Measurements from ENCODE around the gene TOX3. TPM values are rescaled to one million over a fixed set of nuclear protein-coding genes. Genes with fewer than 3 reads are reported as not detected.

Gene TOX3
- total RNA-seq, 1 experiment from 2014 or later = not detected

DNA sequence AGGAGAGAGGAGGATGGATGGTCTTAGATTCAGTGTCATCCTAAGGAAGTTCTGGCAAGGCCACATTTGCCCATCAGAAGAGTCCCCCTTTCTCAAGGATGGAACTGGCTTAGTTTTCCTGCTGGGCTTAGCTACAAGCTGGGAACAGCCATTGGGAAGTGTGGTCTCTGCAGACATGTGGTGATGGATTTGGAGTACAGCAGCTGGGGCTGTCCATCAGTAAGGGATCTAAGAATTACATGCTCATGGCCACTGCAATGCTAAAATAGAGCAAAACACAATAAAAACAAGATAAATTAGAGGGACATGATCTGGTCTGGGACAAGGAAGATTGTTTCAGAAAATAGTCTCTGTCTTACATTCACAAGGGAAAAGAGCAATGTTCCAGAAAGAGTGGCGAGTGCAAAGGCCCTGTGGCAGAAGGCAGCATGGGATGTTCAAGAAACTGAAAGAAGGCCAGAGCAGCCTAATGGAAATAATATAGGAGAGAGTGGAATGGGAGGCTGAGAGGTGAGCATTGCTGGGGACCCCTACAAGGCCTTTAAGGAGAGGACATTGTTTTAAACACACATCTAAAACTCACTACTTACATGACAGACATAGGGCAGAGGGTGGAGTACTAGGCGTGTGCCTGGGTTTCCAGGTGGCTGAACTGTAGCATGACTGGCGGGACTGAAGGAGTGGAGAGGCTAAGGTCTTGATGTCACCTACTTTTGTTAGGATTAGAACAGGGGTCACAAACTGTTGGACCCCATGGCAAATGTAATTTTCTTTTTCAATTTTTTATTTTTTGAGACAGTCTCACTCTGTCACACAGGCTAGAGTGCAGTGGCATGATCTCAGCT is 17.0 kb upstream of the TOX3 start:
- DNase-seq (ENCODE audit: low read depth) = no peak

DNA sequence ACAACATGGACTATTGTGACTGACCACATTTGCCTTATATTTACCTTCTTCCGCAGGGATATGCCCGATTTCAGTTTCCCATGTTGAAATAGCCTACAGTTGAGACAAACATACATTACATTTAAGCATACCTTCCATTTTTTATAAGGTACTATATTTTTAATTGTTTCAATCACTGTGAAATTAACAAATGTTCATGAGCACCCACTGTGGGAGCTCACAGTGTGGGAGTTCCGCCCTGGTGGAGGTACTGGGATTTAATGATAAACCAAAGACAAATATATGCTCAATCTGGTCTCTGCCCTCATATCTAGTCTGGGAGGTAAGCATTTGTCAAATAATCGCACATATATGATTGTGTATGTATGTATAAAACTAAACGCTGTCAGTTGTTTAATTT is 15.8 kb upstream of the TOX3 start:
- DNase-seq (ENCODE audit: low read depth) = no peak

DNA sequence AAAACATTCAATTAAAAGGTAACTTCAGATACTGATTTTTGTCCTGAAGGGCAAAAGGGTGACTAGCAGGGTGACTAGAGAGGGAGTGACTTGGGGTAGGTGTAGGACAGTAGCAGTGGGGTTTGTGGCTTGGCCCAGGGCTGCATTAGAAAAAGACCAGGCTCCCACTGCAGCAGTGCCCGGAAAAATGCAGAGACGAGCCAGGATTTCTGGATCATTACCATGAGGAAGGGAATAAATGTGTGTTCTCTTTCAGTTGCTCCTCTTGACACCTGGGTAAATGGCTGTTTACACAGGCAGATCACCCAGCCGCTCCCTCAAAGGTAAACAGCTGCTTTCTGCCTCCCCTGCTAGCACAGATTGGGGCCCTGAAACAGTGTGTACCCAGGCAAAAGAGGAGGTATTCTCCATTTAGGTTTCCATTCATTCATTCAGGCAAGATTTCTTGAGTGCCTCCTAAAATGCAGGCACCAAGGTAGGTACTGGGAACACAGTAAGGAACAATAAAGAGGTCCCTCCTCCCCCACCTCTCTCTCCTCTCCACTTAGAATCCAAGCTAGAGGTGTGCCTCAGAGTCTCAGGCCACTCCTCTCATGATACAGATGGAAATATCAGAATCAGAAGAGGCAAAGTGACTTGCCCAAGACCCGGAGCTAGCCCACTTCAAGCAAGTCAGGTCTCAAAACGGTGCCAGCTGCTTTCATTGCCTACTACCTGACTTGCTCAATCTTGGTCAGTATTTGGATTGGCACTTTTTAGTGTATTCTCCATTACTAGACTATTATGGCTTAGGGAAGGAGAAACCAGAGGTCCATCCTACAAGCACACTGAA is 15.2 kb upstream of the TOX3 start:
- DNase-seq (ENCODE audit: low read depth) = no peak

DNA sequence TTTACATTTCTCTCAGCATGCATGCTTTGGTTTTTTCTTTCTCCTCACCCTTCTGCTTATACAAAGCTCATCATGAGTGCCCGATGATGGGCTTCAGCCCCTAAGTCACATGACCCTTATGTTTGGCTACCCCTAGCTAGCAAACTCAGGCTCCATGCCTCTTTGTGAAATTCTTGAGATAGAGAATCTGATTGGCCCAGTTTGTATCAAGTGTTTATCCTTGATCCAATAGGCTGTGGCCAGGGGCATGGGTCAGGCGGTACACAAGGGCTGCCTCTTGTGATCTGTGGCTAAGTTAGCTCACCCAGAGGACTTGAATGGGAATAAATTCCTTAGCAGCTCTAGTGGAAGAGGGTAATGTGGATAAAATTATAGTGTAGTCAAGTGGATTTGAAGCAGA is 11.5 kb upstream of the TOX3 start:
- no peak for DNase-seq (ENCODE audit: low read depth)

DNA sequence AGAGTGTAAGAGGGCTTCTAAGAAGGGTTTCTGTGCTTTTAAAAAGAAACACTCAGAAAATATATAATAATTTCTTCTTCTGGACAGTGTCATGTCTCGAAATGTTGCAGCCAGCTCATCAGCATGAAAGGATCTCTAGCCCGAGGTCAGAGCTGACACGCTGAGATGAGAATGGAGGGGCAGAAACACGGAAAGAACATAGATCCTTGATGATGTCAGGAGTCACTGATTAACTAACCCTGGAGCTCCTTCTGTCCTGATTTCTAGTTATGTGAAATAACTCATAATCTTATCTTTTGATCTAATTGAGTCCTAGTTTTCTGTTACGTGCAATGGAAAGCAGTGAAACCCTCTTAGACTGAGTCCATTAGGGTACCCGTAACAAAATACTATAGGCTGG is 10.3 kb upstream of the TOX3 start:
- DNase-seq (ENCODE audit: low read depth) = no peak

DNA sequence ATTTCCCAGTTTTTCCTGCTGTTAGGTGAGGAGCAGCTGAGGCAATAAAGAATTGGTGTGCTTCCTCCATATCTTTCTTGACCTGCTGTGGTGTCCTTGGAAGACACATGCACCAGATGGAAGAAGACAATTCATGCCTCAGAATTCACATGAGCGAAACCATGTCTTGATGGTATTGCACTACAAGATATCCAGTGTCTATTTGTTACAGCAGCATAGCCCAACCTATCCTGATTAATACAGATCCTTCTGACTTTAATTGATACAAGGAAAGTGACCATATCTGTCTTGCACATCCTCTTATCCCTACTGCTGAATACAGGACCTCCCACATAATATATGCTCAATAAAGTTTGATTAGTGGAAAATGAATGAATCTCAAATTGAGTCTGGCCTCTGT is 9.1 kb upstream of the TOX3 start:
- no peak for DNase-seq (ENCODE audit: low read depth)

DNA sequence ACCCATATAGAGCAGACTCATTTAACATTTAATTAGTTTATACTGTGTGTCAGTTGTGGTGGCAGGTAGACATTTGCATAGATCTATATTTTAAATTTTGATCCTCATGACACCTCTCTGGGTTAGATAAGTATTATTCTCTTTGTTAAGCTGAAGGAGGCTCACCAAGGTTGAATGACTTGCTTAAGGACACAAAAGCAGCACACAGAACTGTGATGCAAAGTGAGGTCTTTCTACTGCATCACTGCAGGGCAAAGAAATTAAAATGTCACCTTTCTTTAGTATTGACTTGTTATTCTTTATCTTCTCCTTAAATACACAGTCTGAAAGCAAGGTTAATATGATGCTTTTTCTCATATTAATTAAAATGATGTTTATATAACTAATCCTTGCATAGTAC is 8.6 kb upstream of the TOX3 start:
- DNase-seq (ENCODE audit: low read depth) = no peak

DNA sequence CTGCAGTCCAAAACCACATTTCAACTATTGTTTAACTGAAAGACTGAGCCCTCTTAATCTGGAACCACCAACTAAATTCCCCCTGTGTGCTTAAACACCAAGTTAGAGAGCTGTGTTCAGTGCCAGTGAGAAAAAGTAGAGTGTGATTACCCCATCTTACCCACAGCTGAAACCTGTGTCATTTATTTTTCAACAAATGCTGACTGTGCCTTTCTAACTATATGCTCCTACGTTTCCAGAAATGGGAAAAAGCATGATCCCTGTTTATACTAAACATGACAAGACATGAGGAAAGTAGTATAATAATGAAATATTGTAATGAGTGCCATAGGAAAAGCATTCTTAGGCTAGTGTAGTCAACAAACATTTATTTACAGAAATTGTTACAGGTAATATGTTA is 7.4 kb upstream of the TOX3 start:
- no peak for DNase-seq (ENCODE audit: low read depth)

GRCh38 chr16:52553322-52553721 is 6.4 kb upstream of the TOX3 start:
- no peak for DNase-seq (ENCODE audit: low read depth)

GRCh38 chr16:52552643-52553042 is 5.7 kb upstream of the TOX3 start:
- DNase-seq (ENCODE audit: low read depth) = no peak

- no peak for DNase-seq (ENCODE audit: low read depth)
Measured at GRCh38 chr16:52549011-52549692, 2.2 kb upstream of the TOX3 start.

- DNase-seq (ENCODE audit: low read depth) = no peak
Measured at GRCh38 chr16:52548261-52549010, 1.5 kb upstream of the TOX3 start.

DNA sequence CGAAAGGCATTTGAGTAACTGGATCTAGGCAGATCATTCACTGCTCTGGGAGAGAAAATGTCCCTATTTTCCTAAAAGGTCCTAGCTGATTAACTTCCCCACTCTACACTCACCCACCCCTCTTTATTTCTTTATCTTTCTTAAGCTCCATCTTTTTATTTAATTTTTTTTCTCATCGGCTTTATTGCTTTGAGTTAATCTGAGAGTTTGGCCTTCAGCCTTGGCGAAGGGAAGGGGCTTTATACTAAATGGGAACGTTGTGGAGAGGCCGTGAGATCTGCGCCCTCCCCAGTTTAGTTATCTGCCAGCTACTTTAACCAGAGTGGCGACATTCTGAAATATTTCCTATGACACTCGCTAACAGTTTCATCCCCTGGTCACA is 882 bp upstream of the TOX3 start:
- DNase-seq (ENCODE audit: low read depth) = no peak

DNA sequence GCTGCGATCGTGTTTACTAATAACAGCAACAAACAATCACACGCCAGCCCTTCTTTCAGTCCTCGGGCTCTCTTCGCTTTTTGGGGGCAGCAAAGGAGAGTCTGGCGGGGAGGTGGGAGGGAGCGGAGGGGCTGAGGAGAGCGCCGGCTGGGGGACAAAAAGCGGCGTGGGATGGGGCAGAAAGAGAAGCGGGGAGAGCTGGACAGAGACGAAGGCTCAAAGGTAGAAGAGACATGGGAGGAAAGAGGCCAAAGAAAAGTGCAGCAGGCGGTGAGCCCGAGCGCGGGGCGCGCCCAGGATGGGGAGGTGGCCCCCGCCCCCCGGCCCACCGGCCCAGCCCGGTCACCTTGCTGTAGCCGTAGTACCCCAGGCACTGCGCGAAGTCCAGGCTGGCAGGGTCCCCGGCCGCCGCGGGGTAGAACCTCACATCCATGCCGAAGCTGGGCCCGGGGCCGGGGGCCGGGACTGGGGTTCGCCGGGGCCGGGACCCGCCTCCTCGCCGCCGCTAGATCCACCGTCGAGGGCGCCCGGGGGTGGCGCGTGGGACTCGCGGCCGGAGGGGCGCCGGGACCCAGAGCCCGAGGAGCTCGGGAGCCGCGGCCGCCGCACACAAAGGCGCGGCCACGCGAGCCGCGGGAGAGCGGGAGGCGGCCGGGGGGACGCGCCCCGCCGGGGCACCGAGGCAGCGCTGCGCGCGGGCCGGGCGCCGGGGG is 496 bp downstream of the TOX3 start:
- DNase-seq (ENCODE audit: low read depth) = no peak

- DNase-seq (ENCODE audit: low read depth) = no peak
Measured at GRCh38 chr16:52545898-52546266, 1.1 kb downstream of the TOX3 start.

DNA sequence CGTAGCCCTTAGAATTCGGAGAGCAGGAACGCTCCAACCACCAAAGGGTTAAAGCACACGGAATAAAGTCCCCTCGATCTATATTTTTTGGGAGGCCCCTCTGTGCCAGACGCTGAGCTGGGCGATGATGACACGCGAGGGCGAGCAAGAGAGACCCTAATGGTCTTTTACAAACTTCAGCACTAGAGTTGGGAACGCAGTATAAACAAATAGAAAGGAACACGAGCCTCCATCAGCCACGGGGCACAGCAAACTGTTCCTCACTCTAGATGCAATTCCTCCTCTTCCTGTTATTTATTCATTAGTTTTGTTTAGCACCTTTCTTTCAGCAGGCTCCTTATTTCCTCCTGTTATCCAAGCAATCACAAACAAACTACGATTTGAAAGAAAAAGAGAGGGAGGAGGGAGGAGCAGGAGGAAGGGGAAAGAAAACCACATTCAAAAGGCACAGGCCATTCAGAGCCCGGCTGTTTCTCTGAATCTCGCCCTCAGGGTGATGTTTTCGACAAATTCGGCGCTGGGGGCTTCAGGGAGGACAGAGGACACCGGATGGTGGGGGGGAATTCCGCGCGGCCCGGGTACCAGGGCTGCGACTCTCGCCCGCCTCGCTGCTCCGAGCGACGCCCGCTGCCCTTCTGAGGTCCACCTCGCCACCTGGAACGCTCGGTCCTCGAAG is 1.6 kb downstream of the TOX3 start:
- no peak for DNase-seq (ENCODE audit: low read depth)

DNA sequence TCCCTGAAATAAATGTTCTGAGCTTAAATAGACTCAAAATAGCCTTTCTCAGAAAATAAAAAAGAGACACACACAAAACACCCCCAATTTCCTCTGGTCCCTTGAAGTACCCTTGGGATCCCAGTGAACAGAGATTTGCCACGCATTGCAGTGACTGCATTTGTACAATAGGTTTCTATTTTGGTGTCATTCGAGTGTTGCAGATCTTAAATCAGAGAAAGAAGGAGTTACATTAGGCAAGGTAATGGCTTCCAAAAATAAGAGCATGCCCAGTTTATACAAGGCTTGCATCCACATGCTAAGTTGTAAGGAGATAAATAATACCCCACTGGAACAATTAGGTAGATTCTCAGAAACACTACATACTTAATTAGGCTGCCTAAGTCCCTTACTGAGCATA is 2.2 kb downstream of the TOX3 start:
- no peak for DNase-seq (ENCODE audit: low read depth)

DNA sequence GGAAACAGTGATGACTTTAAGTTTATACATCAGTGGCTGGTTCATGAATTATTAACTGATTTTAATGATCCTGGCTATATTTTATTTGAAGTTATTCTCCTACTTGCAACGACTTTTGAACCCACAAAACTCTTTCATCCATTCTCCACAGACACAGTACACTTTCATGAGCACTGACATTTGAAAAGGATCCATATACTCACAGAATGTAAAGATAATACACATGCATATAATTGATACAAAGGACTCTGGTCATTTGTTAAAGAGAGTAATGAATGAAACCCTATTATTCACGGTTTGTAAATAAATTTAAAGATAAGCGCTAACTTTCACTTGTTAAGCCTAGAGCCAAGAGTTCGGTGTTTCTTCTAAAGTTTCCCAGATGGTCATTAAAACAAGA is 3.3 kb downstream of the TOX3 start:
- DNase-seq (ENCODE audit: low read depth) = no peak

DNA sequence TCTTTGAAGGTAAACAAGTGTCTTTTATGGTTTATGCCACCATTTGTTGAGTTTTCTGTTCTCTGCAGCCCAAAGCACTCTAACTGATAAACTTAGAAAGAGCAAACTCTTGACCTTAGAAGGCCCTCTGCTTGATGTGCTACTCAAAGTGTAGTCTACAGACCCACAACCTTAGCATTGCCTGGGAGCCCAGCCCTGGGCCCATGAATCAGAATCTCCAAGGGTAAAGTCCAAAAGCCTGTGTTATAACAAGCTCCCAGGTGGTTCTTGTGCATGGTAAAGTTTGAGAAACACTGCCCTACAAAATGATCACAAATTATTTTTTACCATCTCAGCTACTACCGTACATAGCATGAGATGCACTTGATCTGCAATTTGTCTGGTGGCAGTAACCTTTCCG is 6.0 kb downstream of the TOX3 start:
- no peak for DNase-seq (ENCODE audit: low read depth)

DNA sequence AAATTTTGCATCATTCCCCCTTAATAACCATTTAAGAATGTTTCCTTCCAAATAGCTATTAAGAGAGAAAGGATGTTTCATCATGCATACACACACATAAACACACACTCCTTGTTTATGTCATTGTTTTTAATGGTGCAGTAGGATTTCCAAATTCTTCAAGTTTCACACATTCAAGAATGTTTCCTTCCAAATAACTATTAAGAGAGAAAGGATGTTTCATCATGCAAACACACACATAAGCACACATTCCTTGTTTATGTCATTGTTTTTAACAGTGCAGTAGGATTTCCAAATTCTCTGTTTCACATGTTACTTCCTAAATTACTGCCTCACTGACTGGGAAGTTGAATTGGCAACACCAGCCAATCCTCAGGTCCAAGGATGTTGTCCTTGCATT is 7.8 kb downstream of the TOX3 start:
- DNase-seq (ENCODE audit: low read depth) = no peak

GRCh38 chr16:52538511-52538910 is 8.4 kb downstream of the TOX3 start:
- no peak for DNase-seq (ENCODE audit: low read depth)
